22Rv1 (cell line): ENCODE results near the gene C7.

Source experiments
- ZFX ChIP-seq: fragments of 450-650 bp; IDR thresholded peaks from 2 replicates; pipeline ENCODE4 v1.6.1; 2017; ENCODE audit warnings: antibody characterized with exemption, borderline replicate concordance
- TF ChIP-seq, protein P1 (sequence below): fragments of 450-650 bp; IDR thresholded peaks from 2 replicates; pipeline ENCODE4 v1.5.1; 2017; ENCODE audit warnings: mild to moderate bottlenecking

DNA sequence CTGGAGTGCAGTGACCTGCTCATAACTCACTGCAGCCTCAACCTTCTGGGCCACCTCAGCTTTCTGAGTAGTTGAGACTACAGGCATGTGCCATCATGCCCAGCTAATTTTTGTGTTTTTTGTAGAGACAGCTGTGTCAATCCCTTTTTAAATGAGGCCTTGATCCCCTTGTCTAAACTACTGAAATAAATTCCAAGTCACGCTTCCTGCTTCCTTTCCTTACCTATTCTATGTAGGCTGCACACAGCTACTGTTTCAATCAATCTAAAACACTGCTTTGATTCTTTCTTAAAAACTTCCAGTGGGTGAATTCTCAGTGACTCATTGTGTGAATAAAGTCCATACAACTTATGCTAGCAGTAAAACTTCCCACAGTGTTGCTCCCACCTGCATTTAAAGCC lies 2.9 kb upstream of the C7 start:
- TF ChIP-seq, protein P1, sequence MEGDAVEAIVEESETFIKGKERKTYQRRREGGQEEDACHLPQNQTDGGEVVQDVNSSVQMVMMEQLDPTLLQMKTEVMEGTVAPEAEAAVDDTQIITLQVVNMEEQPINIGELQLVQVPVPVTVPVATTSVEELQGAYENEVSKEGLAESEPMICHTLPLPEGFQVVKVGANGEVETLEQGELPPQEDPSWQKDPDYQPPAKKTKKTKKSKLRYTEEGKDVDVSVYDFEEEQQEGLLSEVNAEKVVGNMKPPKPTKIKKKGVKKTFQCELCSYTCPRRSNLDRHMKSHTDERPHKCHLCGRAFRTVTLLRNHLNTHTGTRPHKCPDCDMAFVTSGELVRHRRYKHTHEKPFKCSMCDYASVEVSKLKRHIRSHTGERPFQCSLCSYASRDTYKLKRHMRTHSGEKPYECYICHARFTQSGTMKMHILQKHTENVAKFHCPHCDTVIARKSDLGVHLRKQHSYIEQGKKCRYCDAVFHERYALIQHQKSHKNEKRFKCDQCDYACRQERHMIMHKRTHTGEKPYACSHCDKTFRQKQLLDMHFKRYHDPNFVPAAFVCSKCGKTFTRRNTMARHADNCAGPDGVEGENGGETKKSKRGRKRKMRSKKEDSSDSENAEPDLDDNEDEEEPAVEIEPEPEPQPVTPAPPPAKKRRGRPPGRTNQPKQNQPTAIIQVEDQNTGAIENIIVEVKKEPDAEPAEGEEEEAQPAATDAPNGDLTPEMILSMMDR: no peak
- no peak for TF ChIP-seq ZFX
